HepG2 (cell line): ENCODE results near the gene NOVA2.

Experiments used
- RFX1 ChIP-seq: fragments of 450-650 bp; IDR thresholded peaks from 2 replicates; pipeline ENCODE4 v1.6.1; 2017
- RFX5 ChIP-seq: IDR thresholded peaks from 2 replicates; pipeline ENCODE4 v1.6.1; 2011; ENCODE audit warnings: low read depth, low read length, improper control_type of control experiment
- ZNF619 ChIP-seq: sonication (generic); formaldehyde crosslinking; IDR thresholded peaks from 2 replicates; pipeline ENCODE4 v1.4.0; 2020; ENCODE audit warnings: mild to moderate bottlenecking, missing genetic modification reagents
- ZNF768 ChIP-seq: sonication (generic); formaldehyde crosslinking; IDR thresholded peaks from 2 replicates; pipeline ENCODE4 v1.4.0; 2020; ENCODE audit warnings: missing genetic modification reagents
- TF ChIP-seq, protein P1 (sequence below): sonication (generic); formaldehyde crosslinking; IDR thresholded peaks from 2 replicates; pipeline ENCODE4 v1.4.0; 2020; ENCODE audit warnings: missing genetic modification reagents

DNA sequence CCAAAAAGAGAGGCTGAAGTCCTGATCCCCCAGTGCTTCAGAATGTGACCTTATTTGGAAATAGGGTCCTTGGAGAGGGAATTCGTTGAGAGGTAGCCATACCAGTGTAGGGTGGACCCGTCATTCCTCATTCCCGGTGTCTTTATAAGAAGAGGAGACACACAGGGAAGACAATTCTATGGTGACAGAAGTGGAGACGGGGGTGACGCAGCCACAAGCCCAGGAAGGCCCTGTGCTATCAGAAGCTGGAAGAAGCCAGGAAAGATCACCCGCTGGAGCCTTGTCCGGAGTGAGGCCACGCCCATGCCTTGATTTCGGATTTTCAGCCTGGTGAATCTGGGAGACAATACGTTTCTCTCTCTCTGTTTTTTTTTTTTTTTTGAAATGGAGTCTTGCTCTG, 68.7 kb downstream of the NOVA2 start:
- TF ChIP-seq, protein P1, sequence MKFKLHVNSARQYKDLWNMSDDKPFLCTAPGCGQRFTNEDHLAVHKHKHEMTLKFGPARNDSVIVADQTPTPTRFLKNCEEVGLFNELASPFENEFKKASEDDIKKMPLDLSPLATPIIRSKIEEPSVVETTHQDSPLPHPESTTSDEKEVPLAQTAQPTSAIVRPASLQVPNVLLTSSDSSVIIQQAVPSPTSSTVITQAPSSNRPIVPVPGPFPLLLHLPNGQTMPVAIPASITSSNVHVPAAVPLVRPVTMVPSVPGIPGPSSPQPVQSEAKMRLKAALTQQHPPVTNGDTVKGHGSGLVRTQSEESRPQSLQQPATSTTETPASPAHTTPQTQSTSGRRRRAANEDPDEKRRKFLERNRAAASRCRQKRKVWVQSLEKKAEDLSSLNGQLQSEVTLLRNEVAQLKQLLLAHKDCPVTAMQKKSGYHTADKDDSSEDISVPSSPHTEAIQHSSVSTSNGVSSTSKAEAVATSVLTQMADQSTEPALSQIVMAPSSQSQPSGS = no peak
- no peak for TF ChIP-seq ZNF619 (CRISPR knock-in tag)
- no peak for TF ChIP-seq RFX5
- no peak for TF ChIP-seq RFX1
- TF ChIP-seq ZNF768 (CRISPR knock-in tag) = no peak
